GM12878 (cell line): Measurements from ENCODE around the gene CLDN15. TPM values are rescaled to one million over a fixed set of nuclear protein-coding genes. Genes with fewer than 3 reads are reported as not detected.

Source experiments
- CREM ChIP-seq: IDR thresholded peaks from 2 replicates; pipeline ENCODE4 v1.6.1; 2014; ENCODE audit warnings: antibody characterized with exemption, low read depth
- CTCF ChIP-seq, 3 experiments: IDR thresholded peaks in 2 of 3; conservative IDR thresholded peaks in 1 of 3; 2 replicates each; pipeline ENCODE4 v1.5.1; 2011; ENCODE audit warnings: low read depth in 3 of 3, low read length in 3 of 3, mild to moderate bottlenecking in 3 of 3, control low read depth in 2 of 3, moderate library complexity in 2 of 3, inconsistent platforms in 1 of 3, mixed read lengths in 1 of 3; ENCODE audit not compliant: control insufficient read depth in 2 of 3, insufficient read depth in 1 of 3; ENCODE audit errors: extremely low read depth in 1 of 3
- CUX1 ChIP-seq: IDR thresholded peaks from 2 replicates; pipeline ENCODE4 v1.6.1; 2012; ENCODE audit warnings: improper control_type of control experiment, low read depth, low read length; ENCODE audit not compliant: insufficient replicate concordance
- HSF1 ChIP-seq: fragments of 150-350 bp; IDR thresholded peaks from 2 replicates; pipeline ENCODE4 v1.6.1; 2014; ENCODE audit warnings: mild to moderate bottlenecking, low read depth, low read length
- NR2C2 ChIP-seq: IDR thresholded peaks from 2 replicates; pipeline ENCODE4 v1.6.1; 2011; ENCODE audit warnings: borderline replicate concordance, low read depth; ENCODE audit not compliant: control insufficient read depth, insufficient read length
- RAD21 ChIP-seq: IDR thresholded peaks from 2 replicates; pipeline ENCODE4 v1.6.1; 2011; ENCODE audit warnings: mild to moderate bottlenecking, low read depth, low read length, moderate library complexity; ENCODE audit not compliant: insufficient read depth
- REST ChIP-seq: IDR thresholded peaks from 2 replicates; pipeline ENCODE4 v1.6.1; 2012; ENCODE audit warnings: mild to moderate bottlenecking, low read depth, low read length
- SRF ChIP-seq, 2 experiments: IDR thresholded peaks; 2 replicates each; pipeline ENCODE4 v1.6.1; 2011; ENCODE audit warnings: low read depth in 2 of 2, low read length in 2 of 2, mild to moderate bottlenecking in 1 of 2, moderate library complexity in 1 of 2
- USF1 ChIP-seq: IDR thresholded peaks from 2 replicates; pipeline ENCODE4 v1.6.1; 2011; ENCODE audit warnings: borderline replicate concordance, low read depth, mild to moderate bottlenecking, moderate library complexity, mixed read lengths, low read length; ENCODE audit not compliant: insufficient read depth; ENCODE audit errors: extremely low read length
- USF2 ChIP-seq: IDR thresholded peaks from 2 replicates; pipeline ENCODE4 v1.6.1; 2011; ENCODE audit warnings: low read depth, low read length, improper control_type of control experiment, borderline replicate concordance
- ZNF207 ChIP-seq: fragments of 450-650 bp; IDR thresholded peaks from 2 replicates; pipeline ENCODE4 v1.6.1; 2014; ENCODE audit warnings: antibody characterized with exemption, mild to moderate bottlenecking, borderline replicate concordance
- ZNF217 ChIP-seq: fragments of 450-650 bp; IDR thresholded peaks from 2 replicates; pipeline ENCODE4 v1.6.1; 2017; ENCODE audit warnings: antibody characterized with exemption, mild to moderate bottlenecking
- polyA plus RNA-seq, 11 experiments: library from polyadenylated mRNA; depleted of rRNA in 4 of 11; unstranded in 6 of 11; stranded (reverse) in 5 of 11; fragments of >200 nt; fragmentation: Nextera tagmentation in 4 of 11; fragmentation: Illumina TruSeq in 1 of 11; extraction: Ambion mirVana in 4 of 11; extraction: Trizol in 1 of 11; gene quantifications; 1 replicate in 1 of 11; 2 replicates in 10 of 11; pipeline versions ENCODE4 v1.2.1 to v1.2.3, GENCODE V29; 2011 to 2016; ENCODE audit warnings: inconsistent platforms in 2 of 11, missing spikeins in 2 of 11, low read depth in 1 of 11
- total RNA-seq, 4 experiments: library from RNA; depleted of rRNA in 3 of 4; stranded (reverse); fragments of >200 nt in 3 of 4; fragmentation: Illumina TruSeq in 1 of 4; extraction: Trizol in 1 of 4; gene quantifications; 2 replicates each; pipeline versions ENCODE4 v1.2.1 to v1.2.3, GENCODE V29; 2013 to 2021

CLDN15 gene
- total and polyA plus RNA-seq, 10 of the 15 experiments (the other 5 are each of a cell fraction or from before 2014, with no cell fraction given), result 0.47 to 15.0 (median 6.6) TPM

GRCh38 chr7:101244375-101245146 is 7.0 kb upstream of the CLDN15 start, which contains the start of gene FIS1 (continued):
- TF ChIP-seq CTCF (IDR thresholded peaks at IDR 0.05 in 2 of 3, conservative IDR thresholded peaks at IDR 0.05 in 1 of 3; ENCODE audit: control insufficient read depth in 2 of 3, extremely low read depth in 1 of 3, insufficient read depth in 1 of 3, low read depth in 3 of 3, low read length in 3 of 3) (peak; percentile 79 to 95 (median 89); a peak in 5 of 6 replicates), CUX1 (no peak), ZNF217 (no peak), USF1 (peak; percentile 54), ZNF207 (peak; percentile 83), CREM (peak; percentile 67; the same call in 1 of the 2 replicates), REST (no peak), SRF (IDR thresholded peaks at IDR 0.05; ENCODE audit: low read depth in 2 of 2, low read length in 2 of 2) (no peak), USF2 (no peak), HSF1 (peak; percentile 57; the same call in 1 of the 2 replicates), RAD21 (peak; percentile 39; the same call in 1 of the 2 replicates), NR2C2 (no peak)
